ENCODE data around the gene EIF5A. TPM values are rescaled to one million over a fixed set of nuclear protein-coding genes. Genes with fewer than 3 reads are reported as not detected.

The EIF5A gene
- total RNA-seq, 1 experiment from 2014 or later: 345 TPM

GRCh38 chr17:7290166-7290565 lies 17.3 kb upstream of the EIF5A start:
- no peaks in the 10 kb centered on the region for H3K9me3 ChIP-seq
- no peaks in the 10 kb centered on the region for H3K9me3 Mint-ChIP-seq (ENCODE audit: unreplicated experiment)
- 0 out of 2 replicates have a peak, but pooled peaks cover 3% of the 10 kb centered on the region for H3K4me1 ChIP-seq
- no peak overlapping the region for H3K27ac Mint-ChIP-seq (ENCODE audit: unreplicated experiment)
- intact Hi-C loops (cut with micrococcal nuclease; ENCODE audit: unreplicated experiment): no loop called here
- DNase-seq: no peak
- no peaks in the 10 kb centered on the region for H3K36me3 Mint-ChIP-seq (ENCODE audit: insufficient read depth, unreplicated experiment)
- no peak for TF ChIP-seq CTCF (IDR thresholded peaks at IDR 0.05; ENCODE audit: insufficient read depth in 1 of 2, low read depth in 1 of 2, low read length in 1 of 2, severe bottlenecking in 1 of 2, unreplicated experiment in 1 of 2)
- no peaks in the 10 kb centered on the region; the same call in 1 of the 2 replicates for H3K36me3 ChIP-seq (ENCODE audit: control insufficient read depth, insufficient read depth, low read length)
- H3K4me1 Mint-ChIP-seq (ENCODE audit: low read depth, unreplicated experiment): peaks cover 6% of the 10 kb centered on the region
- POLR2A ChIA-PET: no interaction called here
- BruUV-seq (replicated peaks): no TSS peak
- no peaks in the 10 kb centered on the region for H3K27me3 Mint-ChIP-seq (ENCODE audit: insufficient read depth, unreplicated experiment)
- no peak overlapping the region for H3K4me3 Mint-ChIP-seq (ENCODE audit: unreplicated experiment)
- H3K27me3 ChIP-seq (replicated peaks; ENCODE audit: control insufficient read depth, insufficient read depth, low read length): no peaks in the 10 kb centered on the region
- CTCF ChIA-PET: no interaction called here
- no peak overlapping the region for H3K4me3 ChIP-seq (ENCODE audit: low read depth, low read length)

- H3K27ac Mint-ChIP-seq (ENCODE audit: unreplicated experiment): no peak overlapping the region
- DNase-seq: no peak
- intact Hi-C loops (cut with micrococcal nuclease; ENCODE audit: unreplicated experiment): no loop called here
- H3K9me3 Mint-ChIP-seq (ENCODE audit: unreplicated experiment): no peaks in the 10 kb centered on the region
- ChIA-PET POLR2A (interaction anchor here (0.7 kb wide), 1 partner anchor 10 kb away, joined by 3 read pairs; the partner anchor contains the start of gene SLC2A4), CTCF (no interaction called here)
- BruUV-seq (replicated peaks): no TSS peak
- no peak overlapping the region for H3K4me3 ChIP-seq (ENCODE audit: low read depth, low read length)
- H3K9me3 ChIP-seq: no peaks in the 10 kb centered on the region
- H3K36me3 Mint-ChIP-seq (ENCODE audit: insufficient read depth, unreplicated experiment): no peaks in the 10 kb centered on the region
- TF ChIP-seq CTCF (IDR thresholded peaks at IDR 0.05; ENCODE audit: insufficient read depth in 1 of 2, low read depth in 1 of 2, low read length in 1 of 2, severe bottlenecking in 1 of 2, unreplicated experiment in 1 of 2): no peak
- H3K4me1 Mint-ChIP-seq (ENCODE audit: low read depth, unreplicated experiment): peaks cover 6% of the 10 kb centered on the region
- H3K27me3 ChIP-seq (replicated peaks; ENCODE audit: control insufficient read depth, insufficient read depth, low read length): no peaks in the 10 kb centered on the region
- H3K27me3 Mint-ChIP-seq (ENCODE audit: insufficient read depth, unreplicated experiment): no peaks in the 10 kb centered on the region
- no peaks in the 10 kb centered on the region; the same call in 1 of the 2 replicates for H3K36me3 ChIP-seq (ENCODE audit: control insufficient read depth, insufficient read depth, low read length)
- H3K4me3 Mint-ChIP-seq (ENCODE audit: unreplicated experiment): no peak overlapping the region
- H3K4me1 ChIP-seq: 0 out of 2 replicates have a peak, but pooled peaks cover 8% of the 10 kb centered on the region
These were observed 16.7 kb upstream of the EIF5A start for GRCh38 chr17:7290685-7291084.

- H3K27ac Mint-ChIP-seq (ENCODE audit: unreplicated experiment): no peak overlapping the region
- H3K27me3 Mint-ChIP-seq (ENCODE audit: insufficient read depth, unreplicated experiment): no peaks in the 10 kb centered on the region
- H3K4me3 ChIP-seq (ENCODE audit: low read depth, low read length): no peak overlapping the region
- peaks cover 6% of the 10 kb centered on the region for H3K4me1 Mint-ChIP-seq (ENCODE audit: low read depth, unreplicated experiment)
- DNase-seq: no peak
- no peak for TF ChIP-seq CTCF (IDR thresholded peaks at IDR 0.05; ENCODE audit: insufficient read depth in 1 of 2, low read depth in 1 of 2, low read length in 1 of 2, severe bottlenecking in 1 of 2, unreplicated experiment in 1 of 2)
- BruUV-seq (replicated peaks): no TSS peak
- H3K4me1 ChIP-seq: 0 out of 2 replicates have a peak, but pooled peaks cover 10% of the 10 kb centered on the region
- no peaks in the 10 kb centered on the region; the same call in 1 of the 2 replicates for H3K36me3 ChIP-seq (ENCODE audit: control insufficient read depth, insufficient read depth, low read length)
- POLR2A ChIA-PET: no interaction called here
- H3K9me3 ChIP-seq: no peaks in the 10 kb centered on the region
- intact Hi-C loops (cut with micrococcal nuclease; ENCODE audit: unreplicated experiment): no loop called here
- H3K36me3 Mint-ChIP-seq (ENCODE audit: insufficient read depth, unreplicated experiment): no peaks in the 10 kb centered on the region
- CTCF ChIA-PET: interaction anchor here (1.4 kb wide), 1 partner anchor 11 kb away, joined by 6 read pairs; the partner anchor contains the start of gene SLC2A4
- no peaks in the 10 kb centered on the region for H3K27me3 ChIP-seq (replicated peaks; ENCODE audit: control insufficient read depth, insufficient read depth, low read length)
- H3K9me3 Mint-ChIP-seq (ENCODE audit: unreplicated experiment): no peaks in the 10 kb centered on the region
- H3K4me3 Mint-ChIP-seq (ENCODE audit: unreplicated experiment): no peak overlapping the region
These were observed 15.2 kb upstream of the EIF5A start for GRCh38 chr17:7292194-7292593.

Data from Caco-2 (cell line).